ENCODE data around the gene TMEM259. TPM values are rescaled to one million over a fixed set of nuclear protein-coding genes. Genes with fewer than 3 reads are reported as not detected.
A peak's percentile ranks its signal among the peaks of the same experiment; 100 is the strongest.

Gene TMEM259
- total and polyA plus RNA-seq, 9 of the 15 experiments (the other 6 are each of a cell fraction or from before 2014, with no cell fraction given): 0.52 to 231 (median 63.6) TPM

- TF ChIP-seq CREM (IDR thresholded peaks at IDR 0.05; ENCODE audit: low read depth): 0 out of 2 replicates have a peak, but pooled peaks have one; percentile 6
- no peak for TF ChIP-seq HSF4 (CRISPR knock-in tag; IDR thresholded peaks at IDR 0.05; ENCODE audit: borderline replicate concordance)
- no peak for TF ChIP-seq CREBBP (IDR thresholded peaks at IDR 0.05; ENCODE audit: low read depth, low read length)
- TF ChIP-seq ZNF121 (CRISPR knock-in tag; conservative IDR thresholded peaks at IDR 0.05): peak; percentile 36; the same call in 1 of the 2 replicates
- no peak for TF ChIP-seq ZNF830 (CRISPR knock-in tag; IDR thresholded peaks at IDR 0.05)
- no peak for TF ChIP-seq PHB2 (IDR thresholded peaks at IDR 0.05; ENCODE audit: low read depth)
- no peak for TF ChIP-seq NCOR1 (IDR thresholded peaks at IDR 0.05)
- TF ChIP-seq SOX6 (IDR thresholded peaks at IDR 0.05): no peak
- TF ChIP-seq ZC3H8 (IDR thresholded peaks at IDR 0.05): no peak
- TF ChIP-seq FOXK2 (conservative IDR thresholded peaks at IDR 0.05 in 1 of 2, IDR thresholded peaks at IDR 0.05 in 1 of 2; ENCODE audit: low read depth in 2 of 2): no peak
- no peak for TF ChIP-seq TAF1 (IDR thresholded peaks at IDR 0.05; ENCODE audit: control insufficient read depth, extremely low read depth, insufficient read depth, low read length, severe bottlenecking)
- TF ChIP-seq ZNF253 (CRISPR knock-in tag; conservative IDR thresholded peaks at IDR 0.05): no peak
- peak; percentile 81 for TF ChIP-seq RB1 (IDR thresholded peaks at IDR 0.05; ENCODE audit: low read depth)
- TF ChIP-seq ZNF282 (CRISPR knock-in tag; IDR thresholded peaks at IDR 0.05): no peak
- 0 out of 2 replicates have a peak, but pooled peaks have one; percentile 3 for TF ChIP-seq ZFX (CRISPR knock-in tag; IDR thresholded peaks at IDR 0.05)
- TF ChIP-seq ZBTB8A (IDR thresholded peaks at IDR 0.05; ENCODE audit: partially characterized antibody): no peak
- no peak for TF ChIP-seq NFIC (IDR thresholded peaks at IDR 0.05)
- TF ChIP-seq, protein P1, sequence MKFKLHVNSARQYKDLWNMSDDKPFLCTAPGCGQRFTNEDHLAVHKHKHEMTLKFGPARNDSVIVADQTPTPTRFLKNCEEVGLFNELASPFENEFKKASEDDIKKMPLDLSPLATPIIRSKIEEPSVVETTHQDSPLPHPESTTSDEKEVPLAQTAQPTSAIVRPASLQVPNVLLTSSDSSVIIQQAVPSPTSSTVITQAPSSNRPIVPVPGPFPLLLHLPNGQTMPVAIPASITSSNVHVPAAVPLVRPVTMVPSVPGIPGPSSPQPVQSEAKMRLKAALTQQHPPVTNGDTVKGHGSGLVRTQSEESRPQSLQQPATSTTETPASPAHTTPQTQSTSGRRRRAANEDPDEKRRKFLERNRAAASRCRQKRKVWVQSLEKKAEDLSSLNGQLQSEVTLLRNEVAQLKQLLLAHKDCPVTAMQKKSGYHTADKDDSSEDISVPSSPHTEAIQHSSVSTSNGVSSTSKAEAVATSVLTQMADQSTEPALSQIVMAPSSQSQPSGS (CRISPR knock-in tag; IDR thresholded peaks at IDR 0.05): no peak
- no peak for TF ChIP-seq SMARCB1 (IDR thresholded peaks at IDR 0.05; ENCODE audit: insufficient read length, low read depth)
- TF ChIP-seq ATF7 (IDR thresholded peaks at IDR 0.05): no peak; the same call in 1 of the 2 replicates
- TF ChIP-seq NFRKB (IDR thresholded peaks at IDR 0.05; ENCODE audit: low read depth): no peak
- TF ChIP-seq ZNF75A (CRISPR knock-in tag; IDR thresholded peaks at IDR 0.05): no peak
- peak; percentile 59; the same call in 1 of the 2 replicates for TF ChIP-seq ZBTB2 (IDR thresholded peaks at IDR 0.05)
- TF ChIP-seq EZH2 (IDR thresholded peaks at IDR 0.05; ENCODE audit: borderline replicate concordance, low read depth, low read length): no peak
- 0 out of 2 replicates have a peak, but pooled peaks have one; percentile 69 for TF ChIP-seq MTA3 (IDR thresholded peaks at IDR 0.05; ENCODE audit: borderline replicate concordance)
- TF ChIP-seq CGGBP1 (CRISPR knock-in tag; IDR thresholded peaks at IDR 0.05): no peak
- TF ChIP-seq ZNF695 (CRISPR knock-in tag; IDR thresholded peaks at IDR 0.05): no peak
- no peak for TF ChIP-seq NCOA6 (IDR thresholded peaks at IDR 0.05)
- peak; percentile 61; the same call in 1 of the 2 replicates for TF ChIP-seq ARID2 (IDR thresholded peaks at IDR 0.05)
- TF ChIP-seq KLF1 (tag; IDR thresholded peaks at IDR 0.05): no peak
- peak; percentile 49; the same call in 1 of the 2 replicates for TF ChIP-seq CTBP1 (IDR thresholded peaks at IDR 0.05; ENCODE audit: borderline replicate concordance)
Observed at GRCh38 chr19:1001538-1002166, 19.3 kb downstream of the TMEM259 start (continued).
